ENCODE data around the gene GNG8. TPM values are rescaled to one million over a fixed set of nuclear protein-coding genes. Genes with fewer than 3 reads are reported as not detected.
"Not testable (repeated sequence)": the region's sequence is repeated elsewhere in the genome, so short reads cannot be mapped to it uniquely, and the experiment has no call there.

GNG8 gene
- total and polyA plus RNA-seq, 10 of the 15 experiments (the other 5 are each of a cell fraction or from before 2014, with no cell fraction given), result 1.2 to 6.6 (median 2.7) TPM; not detected in 6

- ChIA-PET SMC1A (ENCODE audit: uncharacterized antibody, unreplicated experiment) (interaction anchor here (1.0 to 2.6 kb wide), 3 partner anchors 8 to 32 kb away, joined by 4 to 15 read pairs (median 9); partner anchors contain the start of gene DACT3), RAD21 (ENCODE audit: unreplicated experiment) (interaction anchor here (2.2 to 2.4 kb wide), 2 partner anchors 11 to 33 kb away, joined by 7 to 14 read pairs; no protein-coding TSS in a partner anchor), CTCF (interaction anchor here (2.8 to 12.1 kb wide), 2 partner anchors 14 to 32 kb away, joined by 18 to 150 read pairs; partner anchors contain the start of gene DACT3), POLR2A (interaction anchor here (1.2 to 1.5 kb wide), 2 partner anchors 10 to 15 kb away, joined by 3 to 5 read pairs; no protein-coding TSS in a partner anchor)
- H3K9ac ChIP-seq (ENCODE audit: control insufficient read depth, insufficient read depth, low read length), result no peak overlapping the region
- intact Hi-C loops (cut with micrococcal nuclease; ENCODE audit: unreplicated experiment), result no loop called here
- no TSS peak for BruUV-seq (replicated peaks)
- no peak for TF ChIP-seq SRF (IDR thresholded peaks at IDR 0.05; ENCODE audit: low read depth in 2 of 2, low read length in 2 of 2)
- TF ChIP-seq KDM1A (IDR thresholded peaks at IDR 0.05; ENCODE audit: borderline replicate concordance), result no peak
- no peak for TF ChIP-seq RBBP5 (conservative IDR thresholded peaks at IDR 0.05)
- H3K4me2 ChIP-seq (ENCODE audit: control insufficient read depth, insufficient read depth), result no peak overlapping the region
- in situ Hi-C loops (cut with MboI), result no loop called here
- no peak overlapping the region for H2AFZ ChIP-seq (ENCODE audit: control insufficient read depth, low read depth, low read length)
- H3K4me3 ChIP-seq, result no peak overlapping the region
- 81% methylated on average over 15 of the region's 15 CpGs for WGBS (ENCODE audit: insufficient coverage, insufficient replicate concordance, low lambda C conversion rate, missing lambda C conversion rate)
- no peaks in the 10 kb centered on the region for H3K9me3 ChIP-seq (replicated peaks; ENCODE audit: control insufficient read depth, insufficient read depth, low read length)
- no peak overlapping the region for H3K27ac ChIP-seq (ENCODE audit: control insufficient read depth, insufficient read depth)
- H3K79me2 ChIP-seq (ENCODE audit: control insufficient read depth, insufficient read depth, low read length), result no peaks in the 10 kb centered on the region
- no peaks in the 10 kb centered on the region for H3K36me3 ChIP-seq (ENCODE audit: control insufficient read depth in 2 of 2, insufficient read depth in 2 of 2, low read length in 1 of 2)
- H3K4me1 ChIP-seq (ENCODE audit: control insufficient read depth, insufficient read depth, low read length), result peaks cover 27% of the 10 kb centered on the region
- ATAC-seq, result no peak
- FAIRE-seq, result no peak
- H4K20me1 ChIP-seq (ENCODE audit: control insufficient read depth, insufficient read depth), result no peaks in the 10 kb centered on the region
- H3K27me3 ChIP-seq (replicated peaks in 1 of 2; ENCODE audit: control insufficient read depth in 2 of 2, insufficient read depth in 2 of 2, low read length in 1 of 2), result peaks cover 0 to under 1% of the 10 kb centered on the region in 2 experiments; a peak in 1 of 4 replicates
- DNase-seq (ENCODE audit: low read depth, low spot score), result no peak
Observed at GRCh38 chr19:46629546-46630025, 6.4 kb downstream of the GNG8 start.

DNA sequence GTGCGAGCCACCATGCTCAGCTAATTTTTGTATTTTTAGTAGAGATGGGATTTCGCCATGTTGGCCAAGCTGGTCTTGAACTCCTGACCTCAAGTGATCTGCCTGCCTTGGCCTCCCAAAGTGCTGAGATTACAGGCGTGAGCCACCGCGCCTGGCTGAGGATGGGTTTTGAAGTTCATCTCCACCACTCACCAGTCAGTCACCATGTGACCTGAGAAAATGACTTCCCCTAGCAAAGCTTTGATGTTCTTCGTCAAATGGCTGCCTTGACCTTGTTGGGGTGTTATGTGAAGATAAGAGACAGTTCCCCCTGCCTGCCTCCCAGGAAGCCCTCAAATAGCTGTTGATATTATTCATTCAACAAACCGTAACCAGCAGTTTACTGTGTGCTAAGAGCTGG lies 7.0 kb downstream of the GNG8 start:
- FAIRE-seq; in situ Hi-C loops (cut with MboI); DNase-seq (ENCODE audit: low read depth, low spot score); H2AFZ ChIP-seq (ENCODE audit: control insufficient read depth, low read depth, low read length); intact Hi-C loops (cut with micrococcal nuclease; ENCODE audit: unreplicated experiment); H3K79me2 ChIP-seq (ENCODE audit: control insufficient read depth, insufficient read depth, low read length); H3K27ac ChIP-seq (ENCODE audit: control insufficient read depth, insufficient read depth); H3K9ac ChIP-seq (ENCODE audit: control insufficient read depth, insufficient read depth, low read length); H3K36me3 ChIP-seq (ENCODE audit: control insufficient read depth in 2 of 2, insufficient read depth in 2 of 2, low read length in 1 of 2); H3K27me3 ChIP-seq (replicated peaks in 1 of 2; ENCODE audit: control insufficient read depth in 2 of 2, insufficient read depth in 2 of 2, low read length in 1 of 2); H3K4me3 ChIP-seq; H3K4me2 ChIP-seq (ENCODE audit: control insufficient read depth, insufficient read depth); H3K9me3 ChIP-seq (replicated peaks; ENCODE audit: control insufficient read depth, insufficient read depth, low read length); H4K20me1 ChIP-seq (ENCODE audit: control insufficient read depth, insufficient read depth); ATAC-seq; BruUV-seq (replicated peaks): not testable (repeated sequence)
- ChIA-PET RAD21 (ENCODE audit: unreplicated experiment) (interaction anchor here (2.4 kb wide), 1 partner anchor 10 kb away, joined by 14 read pairs; no protein-coding TSS in a partner anchor), CTCF (interaction anchor here (1.3 to 12.1 kb wide), 4 partner anchors 8 to 33 kb away, joined by 4 to 150 read pairs (median 16); partner anchors contain the start of gene DACT3), SMC1A (ENCODE audit: uncharacterized antibody, unreplicated experiment) (interaction anchor here (1.0 to 2.6 kb wide), 4 partner anchors 8 to 33 kb away, joined by 3 to 15 read pairs (median 6); partner anchors contain the start of gene DACT3), POLR2A (interaction anchor here (1.2 to 1.5 kb wide), 2 partner anchors 10 to 15 kb away, joined by 3 to 5 read pairs; no protein-coding TSS in a partner anchor)
- peaks cover 30% of the 10 kb centered on the region for H3K4me1 ChIP-seq (ENCODE audit: control insufficient read depth, insufficient read depth, low read length)
- WGBS (ENCODE audit: insufficient coverage, insufficient replicate concordance, low lambda C conversion rate, missing lambda C conversion rate), result 84% methylated on average over 7 of the region's 7 CpGs
